ENCODE results near the gene BRK1.

DNA sequence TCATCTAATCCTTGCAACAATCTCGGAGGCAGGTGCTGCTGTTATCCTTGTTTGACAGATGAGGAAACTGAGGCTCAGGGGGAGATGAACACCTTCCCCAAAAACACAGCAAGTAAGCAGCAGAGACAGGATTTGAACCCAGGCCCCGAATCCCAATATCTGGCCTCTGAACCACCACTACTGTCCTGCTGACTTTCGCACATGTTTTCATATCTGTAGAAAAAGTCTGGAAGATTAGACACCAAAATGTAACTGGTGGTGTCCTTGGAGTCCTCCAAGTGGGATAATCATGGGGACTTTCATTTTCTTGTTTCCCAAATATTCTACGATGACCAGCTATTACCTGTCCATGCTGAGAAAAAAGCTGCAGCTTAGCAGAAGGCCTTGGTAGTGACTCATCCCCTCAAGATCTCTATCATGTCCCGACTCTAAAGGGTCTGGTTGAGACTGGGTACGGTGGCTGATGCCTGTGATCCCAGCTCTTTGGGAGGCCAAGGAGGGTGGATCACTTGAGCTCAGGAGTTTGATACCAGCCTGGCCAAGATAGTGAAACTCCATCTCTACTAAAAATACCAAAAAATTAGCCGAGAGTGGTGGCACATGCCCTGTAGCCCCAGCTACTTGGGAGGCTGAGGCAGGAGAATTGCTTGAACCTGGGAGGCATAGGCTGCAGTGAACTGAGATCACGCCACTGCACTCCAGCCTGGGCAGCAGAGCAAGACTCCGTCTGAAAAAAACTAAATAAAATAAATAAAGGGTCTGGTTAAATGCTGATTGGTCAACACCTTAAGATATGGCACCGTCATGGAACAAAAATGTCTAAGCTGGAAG, 57.8 kb downstream of the BRK1 start:
- TF ChIP-seq, protein P1, sequence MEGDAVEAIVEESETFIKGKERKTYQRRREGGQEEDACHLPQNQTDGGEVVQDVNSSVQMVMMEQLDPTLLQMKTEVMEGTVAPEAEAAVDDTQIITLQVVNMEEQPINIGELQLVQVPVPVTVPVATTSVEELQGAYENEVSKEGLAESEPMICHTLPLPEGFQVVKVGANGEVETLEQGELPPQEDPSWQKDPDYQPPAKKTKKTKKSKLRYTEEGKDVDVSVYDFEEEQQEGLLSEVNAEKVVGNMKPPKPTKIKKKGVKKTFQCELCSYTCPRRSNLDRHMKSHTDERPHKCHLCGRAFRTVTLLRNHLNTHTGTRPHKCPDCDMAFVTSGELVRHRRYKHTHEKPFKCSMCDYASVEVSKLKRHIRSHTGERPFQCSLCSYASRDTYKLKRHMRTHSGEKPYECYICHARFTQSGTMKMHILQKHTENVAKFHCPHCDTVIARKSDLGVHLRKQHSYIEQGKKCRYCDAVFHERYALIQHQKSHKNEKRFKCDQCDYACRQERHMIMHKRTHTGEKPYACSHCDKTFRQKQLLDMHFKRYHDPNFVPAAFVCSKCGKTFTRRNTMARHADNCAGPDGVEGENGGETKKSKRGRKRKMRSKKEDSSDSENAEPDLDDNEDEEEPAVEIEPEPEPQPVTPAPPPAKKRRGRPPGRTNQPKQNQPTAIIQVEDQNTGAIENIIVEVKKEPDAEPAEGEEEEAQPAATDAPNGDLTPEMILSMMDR (IDR thresholded peaks at IDR 0.05; ENCODE audit: low read depth, low read length, missing input control) = no peak
- TF ChIP-seq RAD21 (IDR thresholded peaks at IDR 0.05) (no peak), EGR1 (IDR thresholded peaks at IDR 0.05; ENCODE audit: low read depth in 2 of 2) (no peak), NR2F2 (IDR thresholded peaks at IDR 0.05) (no peak), JUND (IDR thresholded peaks at IDR 0.05) (no peak), FOXA1 (IDR thresholded peaks at IDR 0.05) (no peak), RXRA (IDR thresholded peaks at IDR 0.05) (no peak), YY1 (IDR thresholded peaks at IDR 0.05) (no peak), SP1 (IDR thresholded peaks at IDR 0.05) (no peak), GABPA (IDR thresholded peaks at IDR 0.05 in 1 of 2, conservative IDR thresholded peaks at IDR 0.05 in 1 of 2) (no peak)
- TF ChIP-seq, protein P2, sequence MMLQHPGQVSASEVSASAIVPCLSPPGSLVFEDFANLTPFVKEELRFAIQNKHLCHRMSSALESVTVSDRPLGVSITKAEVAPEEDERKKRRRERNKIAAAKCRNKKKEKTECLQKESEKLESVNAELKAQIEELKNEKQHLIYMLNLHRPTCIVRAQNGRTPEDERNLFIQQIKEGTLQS (IDR thresholded peaks at IDR 0.05) = no peak
- TF ChIP-seq, protein P3, sequence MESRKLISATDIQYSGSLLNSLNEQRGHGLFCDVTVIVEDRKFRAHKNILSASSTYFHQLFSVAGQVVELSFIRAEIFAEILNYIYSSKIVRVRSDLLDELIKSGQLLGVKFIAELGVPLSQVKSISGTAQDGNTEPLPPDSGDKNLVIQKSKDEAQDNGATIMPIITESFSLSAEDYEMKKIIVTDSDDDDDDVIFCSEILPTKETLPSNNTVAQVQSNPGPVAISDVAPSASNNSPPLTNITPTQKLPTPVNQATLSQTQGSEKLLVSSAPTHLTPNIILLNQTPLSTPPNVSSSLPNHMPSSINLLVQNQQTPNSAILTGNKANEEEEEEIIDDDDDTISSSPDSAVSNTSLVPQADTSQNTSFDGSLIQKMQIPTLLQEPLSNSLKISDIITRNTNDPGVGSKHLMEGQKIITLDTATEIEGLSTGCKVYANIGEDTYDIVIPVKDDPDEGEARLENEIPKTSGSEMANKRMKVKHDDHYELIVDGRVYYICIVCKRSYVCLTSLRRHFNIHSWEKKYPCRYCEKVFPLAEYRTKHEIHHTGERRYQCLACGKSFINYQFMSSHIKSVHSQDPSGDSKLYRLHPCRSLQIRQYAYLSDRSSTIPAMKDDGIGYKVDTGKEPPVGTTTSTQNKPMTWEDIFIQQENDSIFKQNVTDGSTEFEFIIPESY (IDR thresholded peaks at IDR 0.05) = no peak
- TF ChIP-seq, protein P4, sequence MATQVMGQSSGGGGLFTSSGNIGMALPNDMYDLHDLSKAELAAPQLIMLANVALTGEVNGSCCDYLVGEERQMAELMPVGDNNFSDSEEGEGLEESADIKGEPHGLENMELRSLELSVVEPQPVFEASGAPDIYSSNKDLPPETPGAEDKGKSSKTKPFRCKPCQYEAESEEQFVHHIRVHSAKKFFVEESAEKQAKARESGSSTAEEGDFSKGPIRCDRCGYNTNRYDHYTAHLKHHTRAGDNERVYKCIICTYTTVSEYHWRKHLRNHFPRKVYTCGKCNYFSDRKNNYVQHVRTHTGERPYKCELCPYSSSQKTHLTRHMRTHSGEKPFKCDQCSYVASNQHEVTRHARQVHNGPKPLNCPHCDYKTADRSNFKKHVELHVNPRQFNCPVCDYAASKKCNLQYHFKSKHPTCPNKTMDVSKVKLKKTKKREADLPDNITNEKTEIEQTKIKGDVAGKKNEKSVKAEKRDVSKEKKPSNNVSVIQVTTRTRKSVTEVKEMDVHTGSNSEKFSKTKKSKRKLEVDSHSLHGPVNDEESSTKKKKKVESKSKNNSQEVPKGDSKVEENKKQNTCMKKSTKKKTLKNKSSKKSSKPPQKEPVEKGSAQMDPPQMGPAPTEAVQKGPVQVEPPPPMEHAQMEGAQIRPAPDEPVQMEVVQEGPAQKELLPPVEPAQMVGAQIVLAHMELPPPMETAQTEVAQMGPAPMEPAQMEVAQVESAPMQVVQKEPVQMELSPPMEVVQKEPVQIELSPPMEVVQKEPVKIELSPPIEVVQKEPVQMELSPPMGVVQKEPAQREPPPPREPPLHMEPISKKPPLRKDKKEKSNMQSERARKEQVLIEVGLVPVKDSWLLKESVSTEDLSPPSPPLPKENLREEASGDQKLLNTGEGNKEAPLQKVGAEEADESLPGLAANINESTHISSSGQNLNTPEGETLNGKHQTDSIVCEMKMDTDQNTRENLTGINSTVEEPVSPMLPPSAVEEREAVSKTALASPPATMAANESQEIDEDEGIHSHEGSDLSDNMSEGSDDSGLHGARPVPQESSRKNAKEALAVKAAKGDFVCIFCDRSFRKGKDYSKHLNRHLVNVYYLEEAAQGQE (IDR thresholded peaks at IDR 0.05) = no peak

All from liver (tissue), 3 donors.